ENCODE data around the gene BPIFB2.
"Not testable (repeated sequence)": the region's sequence is repeated elsewhere in the genome, so short reads cannot be mapped to it uniquely, and the experiment has no call there.

BPIFB2 gene

DNA sequence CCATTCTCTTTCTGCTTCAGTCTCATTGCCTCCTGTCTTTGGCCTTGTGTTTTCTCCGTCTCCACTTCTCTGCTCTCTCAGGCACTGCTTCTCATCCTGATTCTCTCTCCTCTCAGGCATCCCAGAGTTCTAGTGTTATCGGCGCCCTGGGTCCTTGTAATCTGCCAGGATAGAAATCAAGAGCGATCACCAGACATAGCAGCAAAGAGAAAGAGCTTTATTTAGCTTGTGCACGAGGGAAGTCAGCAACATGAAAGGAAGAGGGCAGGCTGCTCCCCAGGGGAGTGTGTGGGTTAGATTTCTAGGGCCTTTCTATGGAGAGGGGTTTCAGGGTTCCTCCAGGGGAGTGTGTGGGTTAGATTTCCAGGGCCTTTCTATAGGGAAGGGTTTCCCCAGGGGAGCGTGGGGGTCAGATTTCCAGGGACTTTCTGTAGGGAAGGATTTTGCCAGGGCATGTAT, 35.8 kb upstream of the BPIFB2 start:
- DNase-seq, result no peak

DNA sequence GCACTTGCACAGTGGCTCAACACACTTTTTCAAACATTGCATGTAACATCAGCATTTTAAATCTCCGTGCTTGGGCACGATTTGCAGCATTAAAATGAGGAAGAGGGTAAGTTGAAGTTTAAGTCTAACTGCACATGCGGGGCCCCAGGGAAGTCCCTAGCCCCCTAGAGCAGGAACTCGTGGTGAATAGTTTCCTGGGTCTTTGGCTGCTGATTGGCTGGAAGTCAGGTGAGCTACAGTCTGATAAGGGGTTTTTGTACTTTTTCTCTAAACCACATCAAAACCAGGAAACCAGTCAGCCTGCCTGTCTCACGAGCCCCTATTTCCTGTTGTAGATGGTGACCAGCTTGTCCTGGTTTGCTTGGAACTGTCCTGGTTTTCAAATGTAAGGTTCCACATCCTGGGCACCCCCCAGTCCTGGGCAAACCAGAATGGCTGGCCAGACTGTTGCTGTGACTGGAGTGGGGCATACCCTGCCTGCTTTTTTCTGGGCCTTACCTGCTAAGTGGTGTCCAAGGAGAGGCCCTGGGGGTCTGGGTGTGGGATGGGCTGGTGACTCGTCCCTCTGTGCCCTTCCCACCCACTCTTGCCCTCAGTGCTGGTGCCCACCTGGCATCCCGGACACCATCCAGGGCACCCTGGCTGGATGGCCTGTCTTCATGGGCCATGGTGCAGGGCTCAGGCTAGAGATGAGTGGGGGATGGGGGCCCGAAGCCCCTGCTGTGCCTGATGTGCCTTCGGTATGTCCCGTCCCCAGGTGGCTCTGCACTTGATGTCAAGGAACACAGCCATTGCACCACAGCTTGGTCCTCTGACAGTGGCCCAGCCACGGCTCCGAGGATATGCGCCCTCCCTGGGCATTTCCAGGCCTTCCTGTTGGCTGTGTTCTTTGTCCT, 35.1 kb upstream of the BPIFB2 start:
- peak; percentile 79 for DNase-seq

DNA sequence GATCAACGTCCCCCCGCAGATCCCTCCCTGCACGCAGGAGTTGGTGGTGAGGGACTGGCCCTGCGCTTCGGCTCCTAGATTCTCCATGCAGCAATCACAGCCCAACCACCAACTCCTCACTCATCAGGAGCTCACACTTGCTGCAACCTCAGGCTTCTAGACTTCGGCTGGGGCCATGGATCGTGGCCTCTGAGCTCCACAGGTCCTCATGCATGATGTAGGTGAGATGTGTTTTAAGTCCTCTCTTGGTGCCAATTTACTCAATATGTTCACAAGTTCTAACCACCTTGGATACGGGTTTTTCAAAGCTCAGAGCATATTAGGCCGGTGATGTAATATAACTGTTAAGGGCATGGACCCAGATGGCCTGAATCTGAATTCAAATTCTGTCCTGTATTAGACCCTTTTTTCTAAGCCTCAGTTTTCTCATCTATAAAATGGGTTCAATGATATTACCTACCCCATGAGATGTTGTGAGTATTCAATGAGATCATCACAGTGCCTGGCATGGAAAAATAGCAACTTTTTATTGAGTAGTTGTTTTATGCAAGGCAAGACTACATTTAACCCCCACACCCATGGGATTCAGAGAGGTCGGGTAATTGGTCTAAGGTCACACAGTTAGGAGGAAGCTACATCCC, 34.3 kb upstream of the BPIFB2 start:
- DNase-seq, result no peak

GRCh38 chr20:32974204-32975064, 33.1 kb upstream of the BPIFB2 start:
- not testable (repeated sequence) for DNase-seq

DNA sequence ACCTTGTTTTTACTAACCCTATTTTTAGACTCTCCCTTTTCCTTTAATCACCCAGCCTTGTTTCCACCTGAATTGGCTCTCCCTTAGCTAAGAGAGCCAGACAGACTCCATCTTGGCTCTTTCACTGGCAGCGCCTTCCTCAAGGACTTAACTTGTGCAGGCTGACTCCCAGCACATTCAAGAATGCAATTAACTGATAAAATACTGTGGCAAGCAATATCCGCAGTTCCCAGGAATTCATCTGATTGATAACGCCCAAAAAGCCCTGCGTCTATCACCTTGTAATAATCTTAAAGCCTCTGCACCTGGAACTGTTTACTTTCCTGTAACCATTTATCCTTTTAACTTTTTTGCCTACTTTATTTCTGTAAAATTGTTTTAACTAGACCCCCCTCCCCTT, 32.4 kb upstream of the BPIFB2 start:
- DNase-seq, result not testable (repeated sequence)

DNA sequence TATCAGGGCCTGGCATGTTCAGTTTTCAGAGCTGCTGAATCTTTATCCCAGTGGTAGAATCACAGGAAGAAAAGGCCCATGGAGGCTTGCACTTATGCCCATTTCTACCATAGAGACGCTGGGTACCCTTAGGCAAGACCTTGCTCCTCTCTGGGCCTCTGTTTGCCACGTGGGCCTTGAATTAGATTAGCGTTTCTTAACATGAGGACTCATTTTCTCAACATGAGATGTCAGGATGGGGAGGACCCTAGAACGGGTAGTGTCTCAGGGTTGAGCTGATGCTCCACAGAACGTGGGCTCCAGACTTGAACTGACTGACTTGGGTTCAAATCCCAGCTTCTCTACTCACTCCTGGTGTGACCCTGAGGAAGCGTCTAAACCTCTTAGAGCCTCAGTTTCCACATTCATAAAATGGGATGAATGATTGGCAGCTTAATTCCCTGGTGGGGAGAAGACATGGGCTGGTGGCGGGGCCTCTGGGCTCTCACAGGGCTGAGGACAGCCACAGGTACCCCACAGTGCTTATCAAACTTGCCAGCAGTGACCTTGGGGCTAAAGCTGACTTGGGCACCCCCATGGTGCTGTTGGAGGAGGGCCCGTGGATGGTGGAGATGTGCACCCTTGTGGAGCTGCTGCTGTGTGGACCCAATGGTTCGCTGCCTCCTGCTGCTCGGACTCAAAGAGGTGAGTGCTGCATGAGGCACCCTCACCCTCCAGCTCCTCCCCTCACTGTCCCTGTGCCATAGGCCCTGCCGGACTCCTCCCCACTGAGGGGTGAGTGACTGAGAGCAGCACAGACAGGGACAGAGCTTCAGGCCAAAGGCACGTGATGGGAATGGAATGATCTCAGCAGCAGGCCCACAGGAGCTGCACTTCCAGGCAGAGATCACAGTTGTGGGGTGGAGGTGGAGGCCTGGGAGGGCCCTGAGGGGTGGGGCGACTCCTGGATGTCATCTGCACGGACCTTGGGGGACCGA, 31.5 kb upstream of the BPIFB2 start:
- DNase-seq, result no peak

- no peak for DNase-seq
Observed at GRCh38 chr20:32976746-32977145, 30.8 kb upstream of the BPIFB2 start.

DNA sequence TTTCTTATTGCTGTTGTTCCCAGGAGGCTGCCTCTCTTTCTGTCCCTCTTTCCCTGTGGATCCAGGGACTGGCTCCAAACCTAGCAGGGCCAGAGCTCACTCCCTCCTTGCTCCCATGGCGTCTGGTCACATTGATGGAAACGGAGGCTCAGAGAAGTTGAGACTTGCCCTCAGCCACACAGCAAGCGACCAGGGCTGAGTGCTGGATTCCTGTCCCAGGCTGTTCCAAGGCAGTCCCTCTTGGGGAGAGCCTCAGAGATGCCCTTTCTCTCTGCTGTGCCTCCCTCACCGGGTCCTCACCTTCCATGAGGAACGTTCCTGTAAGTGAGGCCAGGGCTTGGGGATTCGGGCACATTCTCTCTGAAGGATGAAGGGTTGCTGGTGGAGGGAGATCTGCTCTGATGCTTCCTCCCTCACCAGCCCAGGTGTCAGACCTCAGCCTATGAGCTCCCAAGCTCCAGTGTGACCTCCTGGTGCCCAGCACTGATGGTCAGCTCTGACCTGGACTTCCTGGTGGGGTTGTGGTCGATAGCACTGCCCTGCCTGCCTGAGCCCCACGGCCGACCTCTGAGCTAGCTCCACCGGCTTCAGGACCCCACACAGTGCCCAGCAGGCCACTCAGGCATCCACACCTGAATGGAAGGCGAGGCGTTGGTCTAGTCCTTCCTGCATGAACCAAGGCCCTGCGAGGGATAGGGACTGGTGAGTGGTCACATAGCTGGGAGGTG, 30.1 kb upstream of the BPIFB2 start:
- no peak for DNase-seq

DNA sequence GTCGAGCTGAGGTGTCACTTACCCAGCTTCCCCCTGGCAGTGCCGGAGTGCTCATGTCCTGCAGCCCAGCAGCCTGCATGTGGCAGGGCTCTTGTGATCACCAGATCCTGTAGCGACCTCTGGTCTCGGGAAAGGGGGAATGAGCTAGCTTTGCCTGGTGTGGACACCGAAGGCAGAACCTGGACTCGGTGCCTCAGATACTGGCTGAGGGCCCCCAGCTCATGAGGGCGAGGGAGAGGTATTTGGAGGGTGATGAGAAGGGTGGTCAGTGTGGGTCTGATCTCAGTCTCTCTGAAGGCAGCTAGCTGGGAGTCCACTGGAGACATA, 29.5 kb upstream of the BPIFB2 start:
- no peak for DNase-seq

GRCh38 chr20:32979201-32979998, 28.1 kb upstream of the BPIFB2 start:
- no peak for DNase-seq

GRCh38 chr20:32980131-32980941, 27.2 kb upstream of the BPIFB2 start:
- DNase-seq, result no peak

DNA sequence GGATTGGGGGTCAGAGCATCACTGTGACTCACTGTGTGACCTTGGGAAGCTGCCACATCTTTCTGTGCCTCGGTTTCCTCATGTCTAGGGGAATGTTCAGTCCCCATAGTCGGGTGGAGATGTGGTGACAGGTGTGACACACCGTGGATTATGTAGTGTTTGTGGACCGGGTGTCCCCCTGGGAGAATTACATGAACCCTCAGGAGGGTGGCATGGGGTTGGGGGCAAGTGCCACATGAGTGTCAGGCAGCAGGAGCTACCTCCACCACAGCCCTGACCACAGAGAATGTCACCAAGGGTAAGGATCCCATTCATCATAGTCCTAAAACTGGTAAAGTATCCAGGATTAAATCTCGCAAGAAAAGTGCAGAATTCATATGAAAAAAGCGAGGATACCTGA, 26.5 kb upstream of the BPIFB2 start:
- no peak for DNase-seq

DNA sequence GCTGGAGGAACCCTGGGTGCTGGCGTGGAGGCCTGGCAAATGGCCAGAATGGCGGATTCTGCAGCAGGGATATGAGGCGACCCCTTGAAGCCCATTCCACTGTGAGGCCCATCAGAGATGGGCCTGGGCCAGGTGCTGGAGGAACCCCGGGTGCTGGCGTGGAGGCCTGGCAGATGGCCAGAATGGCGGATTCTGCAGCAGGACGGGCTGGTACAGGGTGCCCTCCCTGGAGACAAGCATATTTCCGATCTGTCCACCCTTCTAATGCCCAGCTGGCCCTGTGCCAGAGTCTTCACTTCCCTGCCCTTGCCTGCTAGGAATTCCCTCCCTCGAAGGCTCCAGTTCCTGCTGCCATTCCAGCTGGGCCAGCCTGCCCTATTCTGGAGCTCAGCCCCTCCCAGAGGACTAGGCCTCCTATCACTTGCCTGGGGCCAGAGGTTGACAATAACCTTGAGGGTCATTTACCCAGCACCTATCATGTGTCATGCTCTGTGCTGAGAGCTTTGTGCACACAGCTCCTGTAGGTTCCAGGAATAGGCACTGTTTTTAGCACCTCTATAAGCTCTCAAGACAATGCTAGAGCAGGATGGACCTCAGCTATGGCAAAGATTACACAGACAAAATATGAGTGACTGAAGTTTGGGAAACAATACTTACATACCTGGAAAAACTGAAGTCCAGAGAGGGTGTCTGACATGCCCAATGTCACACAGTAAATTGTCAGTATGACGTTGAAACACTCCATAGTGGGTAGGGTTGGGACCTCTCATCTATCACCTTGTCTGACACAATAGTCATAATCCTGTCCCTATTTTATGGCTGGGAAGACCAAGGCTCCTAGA, 24.7 kb upstream of the BPIFB2 start:
- no peak for DNase-seq

DNA sequence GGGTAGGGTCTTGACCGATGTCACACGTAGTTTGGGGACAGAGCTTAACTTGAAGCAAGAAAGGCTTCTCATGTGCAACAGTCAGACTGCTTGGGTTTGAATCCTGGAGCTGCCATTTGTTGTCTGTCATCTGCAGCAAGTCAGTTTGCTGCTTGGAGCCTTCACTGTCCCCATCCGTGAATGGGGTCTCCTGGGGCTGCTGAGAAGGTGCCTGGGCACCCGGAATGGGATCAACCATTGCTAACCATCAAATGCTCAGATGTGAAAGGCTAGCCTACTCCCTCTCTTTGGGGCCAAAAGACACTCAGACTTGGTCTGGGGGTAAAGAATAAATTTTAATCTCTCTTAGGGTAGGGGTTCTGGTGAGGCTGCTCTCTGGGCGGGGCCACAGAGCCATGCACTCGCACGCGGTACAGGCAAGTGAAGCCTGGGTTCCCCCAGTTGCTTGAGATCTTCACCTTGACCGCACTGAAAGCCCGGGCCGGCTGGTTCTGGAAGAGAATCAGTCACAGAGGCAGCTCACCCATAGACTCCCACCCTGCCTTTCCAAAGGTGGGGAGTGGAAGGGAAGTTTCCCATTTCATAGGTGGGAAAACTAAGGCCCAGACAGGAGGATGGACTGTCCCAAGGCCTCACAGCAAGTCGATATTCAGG, 23.9 kb upstream of the BPIFB2 start:
- DNase-seq, result no peak

- no peak for DNase-seq
Observed at GRCh38 chr20:32984196-32984595, 23.3 kb upstream of the BPIFB2 start.

- DNase-seq, result no peak
Observed at GRCh38 chr20:32984631-32985354, 22.7 kb upstream of the BPIFB2 start.

GRCh38 chr20:32985596-32985995, 21.9 kb upstream of the BPIFB2 start:
- DNase-seq, result no peak
